GM19035 (cell line): Measurements from ENCODE around the gene STAT4.

ENCODE experiments used
- ATAC-seq: cut with Tn5 transposase; IDR thresholded peaks from one replicate; pipeline ENCODE4 v1.9.1; 2021; ENCODE audit not compliant: unreplicated experiment

STAT4 gene, protein sequence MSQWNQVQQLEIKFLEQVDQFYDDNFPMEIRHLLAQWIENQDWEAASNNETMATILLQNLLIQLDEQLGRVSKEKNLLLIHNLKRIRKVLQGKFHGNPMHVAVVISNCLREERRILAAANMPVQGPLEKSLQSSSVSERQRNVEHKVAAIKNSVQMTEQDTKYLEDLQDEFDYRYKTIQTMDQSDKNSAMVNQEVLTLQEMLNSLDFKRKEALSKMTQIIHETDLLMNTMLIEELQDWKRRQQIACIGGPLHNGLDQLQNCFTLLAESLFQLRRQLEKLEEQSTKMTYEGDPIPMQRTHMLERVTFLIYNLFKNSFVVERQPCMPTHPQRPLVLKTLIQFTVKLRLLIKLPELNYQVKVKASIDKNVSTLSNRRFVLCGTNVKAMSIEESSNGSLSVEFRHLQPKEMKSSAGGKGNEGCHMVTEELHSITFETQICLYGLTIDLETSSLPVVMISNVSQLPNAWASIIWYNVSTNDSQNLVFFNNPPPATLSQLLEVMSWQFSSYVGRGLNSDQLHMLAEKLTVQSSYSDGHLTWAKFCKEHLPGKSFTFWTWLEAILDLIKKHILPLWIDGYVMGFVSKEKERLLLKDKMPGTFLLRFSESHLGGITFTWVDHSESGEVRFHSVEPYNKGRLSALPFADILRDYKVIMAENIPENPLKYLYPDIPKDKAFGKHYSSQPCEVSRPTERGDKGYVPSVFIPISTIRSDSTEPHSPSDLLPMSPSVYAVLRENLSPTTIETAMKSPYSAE

DNA sequence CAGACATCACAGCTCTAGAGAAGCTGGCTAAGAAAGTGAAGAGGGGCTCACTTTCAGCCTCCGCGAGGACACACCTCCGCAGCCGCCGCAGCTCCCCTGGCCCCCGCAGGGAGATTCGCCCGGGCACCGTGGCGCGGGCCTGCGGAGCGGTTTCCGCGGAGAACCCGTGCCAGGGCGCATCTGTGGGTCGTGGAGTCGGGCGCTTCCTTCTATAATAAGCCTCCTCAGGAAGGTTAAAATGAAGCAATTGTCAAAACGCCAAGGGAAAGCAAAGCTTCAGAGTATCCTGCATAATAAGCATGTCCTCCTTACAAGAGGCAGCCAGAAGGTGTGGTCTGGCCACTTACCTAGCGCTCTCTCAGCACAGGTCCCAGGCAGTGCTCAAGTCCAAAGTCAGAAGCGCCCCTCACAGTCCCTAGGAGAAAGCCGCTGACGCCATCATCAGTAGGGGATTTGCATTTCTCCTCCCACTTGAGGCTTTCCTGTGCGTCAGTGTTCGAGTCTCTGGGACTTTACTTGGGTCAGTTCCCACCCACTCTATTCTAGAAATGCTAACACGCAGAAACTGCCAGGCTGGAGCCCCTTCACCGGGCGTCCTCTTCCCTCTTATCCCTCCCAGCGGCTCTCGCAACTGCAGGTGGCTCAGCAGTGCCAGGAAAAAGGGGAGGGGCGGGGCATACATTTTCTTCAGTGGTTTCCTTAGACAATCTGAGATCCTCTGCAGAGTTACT lies at the start of gene STAT4:
Gene STAT4 (minus strand): TSS at position 395 of the 731 bp plus-strand sequence. CDS start 2,791 bp downstream, outside the sequence.
- peak; percentile 89 for ATAC-seq

DNA sequence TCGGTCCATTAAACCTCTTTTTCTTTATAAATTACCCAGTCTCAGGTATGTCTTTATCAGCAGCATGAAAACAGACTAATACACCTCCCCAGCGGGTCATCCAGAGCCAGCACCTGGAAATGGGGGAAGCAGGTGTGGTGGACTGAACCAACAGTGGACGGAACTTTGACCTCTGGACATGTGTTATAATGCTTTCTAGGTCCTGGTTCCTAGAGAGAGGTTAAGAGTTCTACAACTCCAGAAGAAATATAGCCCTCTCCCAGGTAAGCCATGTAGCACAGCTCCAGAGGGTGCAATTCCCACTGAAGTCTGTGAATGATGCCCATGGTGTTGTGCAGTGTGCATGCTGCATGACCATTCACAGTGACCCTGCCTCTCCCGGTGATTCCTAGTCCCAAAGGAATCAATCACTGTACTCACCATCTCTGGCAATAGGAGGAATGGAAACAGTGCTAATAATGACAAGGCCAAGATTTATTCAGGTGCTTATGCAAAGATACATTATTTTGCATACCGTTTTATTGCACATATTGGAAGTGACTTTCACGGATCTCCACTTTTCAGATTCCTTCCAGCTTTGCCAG lies 49.2 kb upstream of the STAT4 start:
- ATAC-seq = no peak

DNA sequence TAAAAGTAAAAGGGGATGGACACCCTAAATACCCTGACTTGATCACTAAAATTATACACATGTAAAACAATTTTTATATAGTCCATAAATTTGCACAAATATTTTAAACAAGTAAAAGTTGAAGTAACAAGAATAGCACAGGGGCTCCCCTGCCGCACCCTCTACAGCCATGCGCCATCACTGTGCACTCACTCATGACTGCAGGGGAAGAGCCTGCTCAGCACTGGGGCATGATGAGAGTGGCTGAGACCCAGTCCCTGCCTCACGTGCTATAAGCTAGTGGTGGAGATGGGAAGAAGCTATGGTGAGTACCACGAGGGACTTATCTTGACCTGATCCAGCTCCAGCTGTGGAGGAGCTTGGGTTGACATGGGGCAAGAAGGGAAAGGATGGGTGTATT lies 47.5 kb upstream of the STAT4 start:
- ATAC-seq = no peak

DNA sequence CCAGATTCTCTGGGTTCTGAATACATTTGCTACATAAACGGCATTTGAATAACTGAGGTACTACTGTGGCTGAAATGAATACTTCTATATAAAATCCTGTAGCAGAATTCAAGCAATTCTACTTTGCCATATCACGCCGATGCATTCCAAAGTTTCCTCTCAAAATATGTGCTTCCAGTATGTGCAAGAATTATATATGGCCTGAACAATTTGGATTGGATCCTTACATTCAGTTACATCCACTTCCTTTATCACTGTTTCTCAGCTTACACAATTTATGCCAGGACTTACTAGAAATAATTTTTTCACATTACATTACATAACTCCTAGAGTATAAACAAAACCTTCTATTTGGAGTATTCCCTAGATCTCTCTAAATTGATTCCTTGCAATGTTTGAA lies 46.3 kb upstream of the STAT4 start:
- ATAC-seq = no peak

DNA sequence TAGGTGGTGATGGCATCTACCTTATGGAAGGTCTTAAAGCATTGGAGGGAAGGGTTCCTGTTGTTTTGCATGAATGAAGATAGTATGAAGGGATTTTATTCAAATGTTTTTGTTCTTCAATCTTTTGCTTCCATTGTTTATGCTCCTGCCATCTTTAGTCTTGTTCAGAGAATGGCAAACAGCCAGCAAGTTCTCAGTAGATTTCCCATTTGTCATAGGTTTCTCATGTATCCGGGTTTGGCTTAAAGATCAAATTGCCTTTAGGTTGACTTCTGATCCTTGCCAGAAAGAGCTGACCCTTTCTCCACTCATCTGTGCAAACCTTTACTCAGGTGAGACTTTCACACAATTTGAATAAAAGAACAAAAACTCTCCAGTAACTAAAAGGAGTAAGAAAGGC lies 44.2 kb upstream of the STAT4 start:
- ATAC-seq = no peak

DNA sequence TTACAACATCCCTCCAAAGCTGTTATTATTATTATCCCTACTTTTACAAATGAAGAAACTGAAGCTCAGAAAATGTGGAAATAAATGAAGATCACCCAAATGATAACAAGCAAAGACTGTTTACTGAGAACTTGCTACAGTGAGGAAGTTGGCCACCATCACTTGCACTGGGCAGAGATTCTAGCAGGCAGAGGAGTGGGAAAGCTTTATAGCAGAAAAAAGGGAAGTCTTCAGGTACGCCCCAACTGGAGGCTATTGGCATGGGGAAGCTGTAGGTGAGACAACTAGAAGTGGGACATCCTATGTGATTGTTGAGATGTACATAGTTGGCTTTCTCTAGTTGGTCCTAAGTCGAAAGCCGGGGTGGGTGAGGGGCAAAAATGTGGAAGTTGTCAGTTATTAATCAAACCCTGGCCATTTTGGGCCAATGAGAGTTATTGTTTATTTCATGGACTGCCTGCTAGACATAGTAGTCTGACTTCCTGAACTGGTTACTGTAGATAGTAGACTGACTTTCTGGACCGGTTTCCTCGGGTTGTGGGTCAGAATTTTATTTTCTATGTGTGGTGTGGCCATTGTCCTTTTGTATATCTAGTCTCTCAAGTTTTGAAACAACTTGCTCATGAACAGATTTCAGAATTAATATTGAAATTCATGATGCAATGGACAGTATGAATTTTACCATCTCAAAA lies 40.2 kb upstream of the STAT4 start:
- ATAC-seq = no peak

DNA sequence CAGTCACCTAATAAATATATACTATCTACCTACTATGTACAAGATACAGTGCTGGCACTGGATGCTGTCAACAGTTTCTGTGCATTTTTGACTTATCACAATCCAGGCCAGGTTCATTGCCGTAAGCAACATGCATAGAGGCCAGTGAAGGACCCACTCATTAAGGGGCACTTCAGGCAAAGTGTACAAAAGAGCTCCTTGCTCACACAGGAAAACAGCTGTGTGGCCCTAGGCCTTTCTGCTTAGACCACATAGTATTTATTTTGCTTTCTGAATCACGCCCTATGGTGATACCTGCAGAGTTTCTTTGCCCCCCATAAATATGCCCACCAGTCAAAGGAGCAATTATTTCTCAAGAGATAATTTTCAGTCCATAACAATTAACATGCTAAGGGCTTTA lies 39.6 kb upstream of the STAT4 start:
- ATAC-seq = no peak

DNA sequence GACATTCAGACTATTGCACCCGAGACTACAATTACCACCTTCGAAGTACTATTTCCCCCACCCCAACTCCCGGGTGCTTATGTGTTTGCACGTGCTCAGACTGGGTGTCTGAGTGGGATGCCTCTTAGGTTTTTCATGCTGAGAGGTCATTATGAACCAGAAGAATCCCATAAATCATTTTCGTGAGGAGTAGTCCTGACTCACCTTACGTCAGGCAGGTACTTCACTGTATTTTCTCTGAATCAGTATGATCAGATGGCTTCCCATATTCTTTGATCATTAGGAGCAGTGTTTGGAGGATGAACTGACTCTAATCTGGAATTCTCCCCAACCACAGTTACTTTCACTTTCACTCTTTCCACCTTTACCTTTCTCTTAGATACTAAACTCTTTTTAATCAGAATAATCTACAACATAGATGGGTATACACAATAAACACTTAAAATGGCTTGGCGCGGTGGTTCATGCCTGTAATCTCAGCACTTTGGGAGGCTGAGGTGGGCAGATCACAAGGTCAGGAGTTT lies 38.4 kb upstream of the STAT4 start:
- no peak for ATAC-seq

DNA sequence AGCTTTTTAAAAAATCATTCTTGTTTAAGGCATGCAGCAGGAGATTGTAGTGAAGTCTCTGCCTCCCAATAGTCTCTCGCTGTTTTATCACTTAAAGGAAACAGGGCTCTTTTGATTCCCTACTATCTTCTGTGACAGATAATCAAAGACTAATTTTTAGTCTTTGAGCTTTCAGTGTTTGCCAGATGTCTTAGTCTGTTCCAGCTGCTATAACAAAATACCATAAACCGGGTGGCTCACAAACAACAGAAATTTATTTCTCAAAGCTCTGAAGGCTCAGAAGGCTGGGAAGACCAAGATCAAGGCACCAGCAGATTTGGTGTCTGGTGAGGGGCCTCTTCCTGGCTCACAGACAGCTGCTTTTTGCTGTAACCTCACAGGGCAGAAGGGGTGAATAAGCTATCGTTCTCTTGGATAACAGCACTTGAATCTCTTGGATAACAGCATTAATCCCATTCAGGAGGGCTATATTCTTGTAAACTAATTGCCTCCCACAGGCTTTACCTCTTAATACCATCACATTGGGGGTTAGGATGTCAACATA lies 37.8 kb upstream of the STAT4 start:
- no peak for ATAC-seq

DNA sequence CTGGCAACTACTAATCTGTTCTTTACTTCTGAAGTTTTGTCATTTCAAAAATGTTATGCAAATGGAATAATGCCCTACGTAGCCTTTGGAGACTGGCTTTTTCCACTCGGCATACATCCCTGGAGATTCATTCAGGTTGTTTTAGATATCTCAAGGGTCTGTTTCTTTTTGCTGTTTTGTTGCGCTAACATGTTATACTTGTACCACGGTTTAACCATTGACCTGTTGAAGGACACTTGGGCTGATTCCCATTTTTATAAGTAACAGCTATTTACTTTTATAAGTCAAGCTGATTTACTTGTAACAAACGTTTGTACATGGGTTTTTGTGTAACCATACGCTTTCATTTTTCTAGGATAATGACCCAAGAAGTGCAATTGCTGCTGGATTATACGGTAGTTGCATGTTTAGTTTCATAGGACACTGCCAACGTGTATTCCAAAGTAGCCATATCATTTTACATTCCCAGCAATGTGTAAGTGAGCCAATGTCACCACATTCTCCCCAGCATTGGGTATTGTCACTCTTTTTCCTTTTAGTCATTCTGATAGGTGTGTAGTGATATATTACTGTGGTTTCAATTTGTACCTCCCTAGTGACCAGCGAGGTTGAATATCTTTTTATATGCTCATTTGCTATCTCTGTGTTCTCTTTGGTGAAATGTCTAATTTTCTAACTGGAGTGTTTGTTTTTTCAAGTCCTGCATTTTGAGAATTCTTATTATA lies 36.5 kb upstream of the STAT4 start:
- ATAC-seq = no peak

DNA sequence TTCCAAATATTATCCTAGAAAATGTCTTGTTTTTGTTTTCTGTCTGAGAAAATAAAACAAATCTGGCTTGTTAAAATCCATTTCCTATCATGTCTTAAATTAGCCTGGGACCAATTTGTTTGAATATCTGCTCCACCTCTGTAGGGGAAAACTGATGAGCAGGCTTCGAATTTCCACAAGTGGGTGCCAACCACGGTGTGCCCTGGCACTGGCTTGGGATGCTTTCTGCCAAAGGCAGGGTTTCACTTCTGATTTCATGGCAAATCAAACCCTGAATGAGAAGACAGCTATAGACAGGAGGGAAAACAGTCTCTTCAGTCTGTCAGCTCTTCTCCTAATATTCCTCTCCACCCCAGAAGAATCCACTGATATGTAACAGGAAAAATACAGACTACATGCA lies 33.7 kb upstream of the STAT4 start:
- no peak for ATAC-seq

DNA sequence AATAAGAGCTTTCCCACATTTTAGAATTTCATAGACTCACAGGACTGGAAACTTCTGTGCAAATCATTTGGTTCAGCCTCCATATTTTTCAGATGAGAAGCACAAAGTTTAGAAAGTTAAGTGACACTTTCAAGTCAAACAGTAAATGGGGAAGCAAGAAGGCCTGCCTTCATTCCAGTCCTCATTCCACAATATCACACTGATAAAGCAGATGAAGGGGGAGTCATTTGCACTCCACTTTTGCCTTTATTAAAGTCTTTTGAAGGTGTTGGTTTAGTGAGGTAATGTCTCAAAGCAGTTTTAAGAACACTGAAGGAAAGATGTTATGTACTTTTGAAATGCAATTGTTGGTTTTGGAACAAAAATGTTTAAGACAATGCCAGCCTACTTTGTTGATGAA lies 32.7 kb upstream of the STAT4 start:
- ATAC-seq = no peak

DNA sequence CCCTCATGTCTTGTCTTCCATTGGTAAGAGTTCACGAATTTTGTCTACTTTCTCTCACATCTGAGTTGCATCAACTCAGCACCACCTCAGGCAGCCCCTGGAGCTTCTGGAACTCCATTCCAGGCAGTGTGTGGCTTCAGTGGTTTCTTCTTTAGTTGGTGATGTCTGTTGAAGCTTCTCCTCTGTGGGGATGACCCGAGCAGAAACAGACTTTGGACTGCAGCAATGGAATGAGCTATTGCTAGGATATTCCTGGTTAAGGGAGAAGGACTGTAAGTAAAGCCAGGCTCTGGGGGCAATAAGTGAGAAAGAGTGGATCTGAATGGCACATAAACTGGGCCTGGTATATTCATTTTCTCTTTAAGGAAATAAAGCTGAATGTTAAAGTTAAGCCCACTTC lies 32.3 kb upstream of the STAT4 start:
- ATAC-seq = no peak

DNA sequence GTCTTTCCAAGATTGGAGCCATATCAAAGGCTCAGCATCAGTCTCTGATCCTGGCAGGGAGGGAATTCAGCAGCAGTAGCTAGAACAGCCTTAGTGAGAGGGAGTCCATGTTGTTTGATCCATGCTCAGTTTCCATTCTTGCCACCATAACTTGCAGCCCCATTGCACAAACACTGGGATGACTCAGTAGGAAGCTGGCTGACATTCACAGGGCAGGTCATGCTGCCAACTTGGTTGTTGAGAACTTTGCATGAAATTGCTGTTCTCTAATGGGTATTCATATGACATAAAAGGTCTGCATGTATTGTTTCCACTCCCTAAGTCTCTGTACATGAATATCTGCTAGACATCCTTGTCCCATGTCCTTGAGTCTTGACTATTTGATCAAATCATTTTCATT lies 29.9 kb upstream of the STAT4 start:
- ATAC-seq = no peak

DNA sequence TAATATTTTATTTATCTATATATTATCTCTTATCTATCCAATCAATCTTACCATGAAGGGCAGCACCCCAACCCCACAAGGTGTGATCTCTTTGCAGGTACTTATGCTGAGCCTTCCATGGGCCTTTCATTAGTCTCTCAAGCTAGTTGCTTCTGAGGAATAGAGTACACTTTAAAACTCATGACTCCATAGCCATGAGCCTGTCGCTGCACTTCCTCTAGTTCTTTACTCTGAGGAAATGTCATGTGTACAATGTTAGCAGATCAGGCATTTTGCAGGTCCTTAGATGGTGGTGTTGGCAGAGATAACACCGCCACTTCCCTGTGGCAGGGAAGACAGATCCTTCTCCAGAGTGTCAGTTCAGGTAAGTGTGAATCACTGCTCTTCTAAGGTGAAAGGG lies 29.5 kb upstream of the STAT4 start:
- no peak for ATAC-seq

DNA sequence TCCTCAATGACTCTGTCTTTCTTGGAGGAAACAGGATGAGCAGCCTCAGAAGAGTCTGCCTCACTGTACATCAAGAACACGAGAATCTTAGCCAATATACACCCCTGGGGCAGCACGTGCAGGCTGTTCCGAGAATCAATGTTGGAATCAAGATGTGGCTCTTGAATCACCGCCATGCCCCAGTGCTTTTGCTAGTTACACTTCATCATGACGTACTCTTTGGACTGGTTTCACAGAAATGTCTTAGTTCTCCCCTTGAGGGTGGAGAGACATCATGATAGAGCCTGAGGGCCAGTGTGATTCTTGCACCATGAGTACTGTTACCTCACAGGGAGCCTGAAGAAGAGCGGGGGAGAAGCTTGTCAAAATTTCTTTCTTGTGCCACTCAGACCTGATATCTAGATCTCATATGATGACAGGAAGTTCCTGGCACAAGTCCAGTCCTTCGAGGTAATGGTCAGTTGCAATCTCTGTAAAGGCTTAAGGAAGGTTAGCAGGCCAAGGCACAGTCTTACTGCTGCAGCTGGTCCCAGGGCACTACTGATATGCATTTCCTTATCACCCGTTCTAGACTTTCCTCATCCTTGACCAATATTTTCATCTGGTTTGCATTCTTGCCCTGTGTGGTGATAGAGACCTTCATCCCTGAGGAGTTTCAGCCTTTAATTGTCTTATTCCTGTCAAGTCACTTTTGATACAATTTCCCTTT lies 28.2 kb upstream of the STAT4 start:
- no peak for ATAC-seq

DNA sequence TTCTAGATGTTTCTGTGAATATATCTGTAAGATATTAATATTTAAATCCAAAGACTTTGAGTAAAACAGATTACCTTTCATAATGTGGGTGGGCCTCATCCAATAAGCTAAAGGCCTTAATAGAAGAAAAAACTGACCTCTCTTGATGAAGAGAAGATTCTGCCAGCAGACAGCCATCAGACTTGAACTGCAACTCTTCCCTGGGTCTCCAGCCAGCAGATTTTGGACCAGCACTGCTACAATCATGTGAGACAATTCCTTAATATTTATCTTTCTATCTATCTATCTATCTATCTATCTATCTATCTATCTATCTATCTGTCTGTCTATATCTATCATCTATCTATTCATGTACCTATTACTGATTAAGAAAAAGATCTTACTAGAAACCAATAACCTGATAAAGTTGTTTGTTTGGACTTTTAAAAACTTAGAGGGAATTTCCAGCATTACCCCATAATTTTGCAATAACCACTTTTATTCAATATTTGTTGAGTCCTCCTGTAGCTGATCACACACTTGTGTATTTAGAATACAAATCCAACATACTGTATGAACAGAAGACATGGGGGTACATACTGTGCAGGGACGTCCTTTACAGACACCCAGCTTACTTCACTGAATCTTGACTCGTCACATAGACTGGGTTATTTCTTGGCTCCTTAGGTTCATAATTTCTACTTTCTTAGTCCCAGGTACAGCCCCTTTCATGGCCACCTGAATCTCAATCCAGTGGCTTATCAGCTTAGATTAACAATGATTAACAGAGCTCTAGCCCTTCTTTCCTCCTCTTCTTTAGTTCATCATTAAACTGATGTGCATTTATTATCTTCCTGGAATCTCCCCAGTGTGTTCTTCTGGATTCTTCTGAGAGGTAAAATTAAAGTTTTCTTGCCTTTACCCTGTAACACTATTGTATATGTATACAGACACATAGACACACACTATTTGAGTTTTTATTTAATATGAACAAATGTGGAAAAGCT lies 27.2 kb upstream of the STAT4 start:
- ATAC-seq = no peak
